Parathyroid adenoma (tissue), 2 donors: Measurements from ENCODE around the gene FNDC3B.
A peak's percentile ranks its signal among the peaks of the same experiment; 100 is the strongest.

Experiments
- H2AFZ ChIP-seq: fragments of 300-600 bp; sonication (generic); one replicate; pipeline ENCODE4 v1.7.0; 2017; ENCODE audit warnings: antibody characterized with exemption, mild to moderate bottlenecking
- H3K27ac ChIP-seq: fragments of 300-600 bp; sonication (generic); one replicate; pipeline ENCODE4 v1.7.0; 2017
- H3K27me3 ChIP-seq: fragments of 300-600 bp; sonication (generic); one replicate; pipeline ENCODE4 v1.7.0; 2017; ENCODE audit warnings: low read length; ENCODE audit not compliant: control insufficient read depth, insufficient read depth
- H3K36me3 ChIP-seq: fragments of 300-600 bp; sonication (generic); one replicate; pipeline ENCODE4 v1.7.0; 2017; ENCODE audit warnings: low read length; ENCODE audit not compliant: control insufficient read depth, insufficient read depth
- H3K4me1 ChIP-seq: fragments of 300-600 bp; sonication (generic); one replicate; pipeline ENCODE4 v1.7.0; 2017; ENCODE audit warnings: control low read depth
- H3K4me2 ChIP-seq: fragments of 300-600 bp; sonication (generic); one replicate; pipeline ENCODE4 v1.7.0; 2017; ENCODE audit warnings: low read length
- H3K4me3 ChIP-seq: fragments of 300-600 bp; sonication (generic); one replicate; pipeline ENCODE4 v1.7.0; 2017; ENCODE audit warnings: low read depth, low read length
- H3K79me2 ChIP-seq: fragments of 300-600 bp; sonication (generic); one replicate; pipeline ENCODE4 v1.7.0; 2017; ENCODE audit warnings: control low read depth
- H3K9ac ChIP-seq: fragments of 300-600 bp; sonication (generic); one replicate; pipeline ENCODE4 v1.7.0; 2017; ENCODE audit warnings: mild to moderate bottlenecking
- H3K9me3 ChIP-seq: fragments of 300-600 bp; sonication (generic); one replicate; pipeline ENCODE4 v1.7.0; 2017; ENCODE audit warnings: low read length; ENCODE audit not compliant: control insufficient read depth
- TF ChIP-seq, protein P1 (sequence below): fragments of 300-600 bp; sonication (generic); IDR thresholded peaks from one replicate; pipeline ENCODE4 v1.7.0; 2017; ENCODE audit warnings: antibody characterized with exemption, mild to moderate bottlenecking
- donor health status: primary hyperparathyroidism.

The FNDC3B gene

DNA sequence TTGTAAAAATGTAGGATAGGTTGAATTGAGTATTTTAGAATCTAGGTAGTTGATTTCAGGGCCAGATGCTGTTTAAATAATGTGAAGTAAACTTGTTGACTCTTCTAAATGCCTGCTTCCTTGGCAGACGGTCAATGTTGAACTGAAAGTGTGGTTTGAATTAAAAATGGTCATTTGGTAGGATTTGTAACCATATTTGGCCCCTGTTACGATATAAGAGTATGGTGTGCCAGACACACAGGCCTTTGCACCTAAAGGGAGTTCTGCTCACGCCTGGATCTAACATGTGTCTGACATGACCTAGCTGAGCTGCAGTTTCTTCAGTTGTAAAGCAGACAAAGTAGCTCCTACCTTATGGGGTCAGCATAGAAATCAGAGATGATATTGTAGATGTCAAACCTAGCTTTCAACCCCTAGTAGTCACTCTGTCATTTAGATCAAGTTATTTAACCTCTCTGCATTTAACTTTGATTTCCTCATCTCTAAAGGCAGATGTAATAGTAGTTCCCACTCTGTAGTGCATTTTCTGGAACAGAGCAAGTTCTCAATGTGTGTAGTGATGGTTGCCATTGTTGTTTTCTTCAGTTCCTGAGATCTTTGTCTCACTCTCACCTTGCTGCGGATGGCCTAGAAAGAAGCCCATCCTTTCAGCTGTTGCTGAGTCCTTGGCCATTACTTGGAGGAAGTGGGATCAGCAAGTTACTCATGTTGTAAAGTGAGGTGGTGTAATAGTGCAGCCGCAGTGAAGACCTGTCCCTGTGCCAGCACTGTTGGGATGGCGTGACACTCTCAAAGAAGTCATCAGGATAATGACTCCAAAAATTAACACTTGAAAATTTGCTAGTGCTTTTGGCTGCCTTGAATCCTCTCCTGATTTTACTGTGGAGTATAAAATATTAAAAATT, 318.7 kb downstream of the FNDC3B start:
- no peak overlapping the region for H3K4me3 ChIP-seq
- H3K4me2 ChIP-seq, result no peak overlapping the region
- TF ChIP-seq, protein P1, sequence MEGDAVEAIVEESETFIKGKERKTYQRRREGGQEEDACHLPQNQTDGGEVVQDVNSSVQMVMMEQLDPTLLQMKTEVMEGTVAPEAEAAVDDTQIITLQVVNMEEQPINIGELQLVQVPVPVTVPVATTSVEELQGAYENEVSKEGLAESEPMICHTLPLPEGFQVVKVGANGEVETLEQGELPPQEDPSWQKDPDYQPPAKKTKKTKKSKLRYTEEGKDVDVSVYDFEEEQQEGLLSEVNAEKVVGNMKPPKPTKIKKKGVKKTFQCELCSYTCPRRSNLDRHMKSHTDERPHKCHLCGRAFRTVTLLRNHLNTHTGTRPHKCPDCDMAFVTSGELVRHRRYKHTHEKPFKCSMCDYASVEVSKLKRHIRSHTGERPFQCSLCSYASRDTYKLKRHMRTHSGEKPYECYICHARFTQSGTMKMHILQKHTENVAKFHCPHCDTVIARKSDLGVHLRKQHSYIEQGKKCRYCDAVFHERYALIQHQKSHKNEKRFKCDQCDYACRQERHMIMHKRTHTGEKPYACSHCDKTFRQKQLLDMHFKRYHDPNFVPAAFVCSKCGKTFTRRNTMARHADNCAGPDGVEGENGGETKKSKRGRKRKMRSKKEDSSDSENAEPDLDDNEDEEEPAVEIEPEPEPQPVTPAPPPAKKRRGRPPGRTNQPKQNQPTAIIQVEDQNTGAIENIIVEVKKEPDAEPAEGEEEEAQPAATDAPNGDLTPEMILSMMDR, result no peak
- no peak overlapping the region for H3K9ac ChIP-seq
- peaks cover 11% of the 10 kb centered on the region for H3K4me1 ChIP-seq
- no peaks in the 10 kb centered on the region for H3K27me3 ChIP-seq
- H3K9me3 ChIP-seq, result no peaks in the 10 kb centered on the region
- H2AFZ ChIP-seq, result no peak overlapping the region
- H3K79me2 ChIP-seq, result no peaks in the 10 kb centered on the region
- H3K27ac ChIP-seq, result no peak overlapping the region
- no peaks in the 10 kb centered on the region for H3K36me3 ChIP-seq

GRCh38 chr3:172359231-172359630, 319.9 kb downstream of the FNDC3B start:
- no peak overlapping the region for H3K9ac ChIP-seq
- H3K4me3 ChIP-seq, result no peak overlapping the region
- H3K79me2 ChIP-seq, result no peaks in the 10 kb centered on the region
- H3K4me2 ChIP-seq, result no peak overlapping the region
- no peak overlapping the region for H3K27ac ChIP-seq
- H3K36me3 ChIP-seq, result no peaks in the 10 kb centered on the region
- peaks cover 11% of the 10 kb centered on the region for H3K4me1 ChIP-seq
- TF ChIP-seq, protein P1, result peak; percentile 9
- no peak overlapping the region for H2AFZ ChIP-seq
- no peaks in the 10 kb centered on the region for H3K9me3 ChIP-seq
- no peaks in the 10 kb centered on the region for H3K27me3 ChIP-seq

DNA sequence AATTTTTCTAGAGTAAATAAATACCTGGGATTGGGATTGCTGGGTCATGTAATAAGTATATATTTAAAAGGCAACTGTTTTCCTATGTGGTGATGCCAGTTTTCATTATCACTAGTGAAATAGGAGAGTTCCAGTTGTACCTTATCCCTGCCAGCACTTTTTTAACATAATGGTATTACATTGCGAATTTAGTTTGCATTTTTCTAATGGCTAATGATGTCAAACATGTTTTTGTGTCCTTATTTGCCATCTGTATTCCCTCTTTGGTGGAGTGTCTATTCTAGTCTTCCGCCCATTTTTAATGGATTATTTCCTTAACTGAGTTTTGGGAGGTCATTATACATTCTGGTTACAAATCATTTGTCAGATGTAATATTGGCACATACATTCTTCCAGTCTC, 320.6 kb downstream of the FNDC3B start:
- TF ChIP-seq, protein P1, result no peak
- Histone ChIP-seq H3K27ac (no peak overlapping the region), H2AFZ (no peak overlapping the region), H3K4me1 (peaks cover 11% of the 10 kb centered on the region), H3K9me3 (no peaks in the 10 kb centered on the region), H3K4me3 (no peak overlapping the region), H3K27me3 (no peaks in the 10 kb centered on the region), H3K4me2 (no peak overlapping the region), H3K9ac (no peak overlapping the region), H3K79me2 (no peaks in the 10 kb centered on the region), H3K36me3 (no peaks in the 10 kb centered on the region)

DNA sequence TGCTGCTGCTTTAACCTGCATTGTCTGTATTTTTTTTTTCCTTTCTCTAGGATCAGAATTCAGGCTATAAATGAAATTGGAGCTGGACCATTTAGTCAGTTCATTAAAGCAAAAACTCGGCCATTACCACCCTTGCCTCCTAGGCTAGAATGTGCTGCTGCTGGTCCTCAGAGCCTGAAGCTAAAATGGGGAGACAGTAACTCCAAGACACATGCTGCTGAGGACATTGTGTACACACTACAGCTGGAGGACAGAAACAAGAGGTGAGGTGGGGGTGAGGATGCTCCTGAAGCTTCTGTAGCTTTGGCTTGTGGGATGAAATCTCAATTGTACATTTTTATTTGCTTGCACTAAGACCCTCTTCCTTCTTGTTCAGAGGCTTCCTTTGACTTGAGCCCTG, 323.2 kb downstream of the FNDC3B start:
- H3K36me3 ChIP-seq, result no peaks in the 10 kb centered on the region
- H3K9me3 ChIP-seq, result no peaks in the 10 kb centered on the region
- H3K4me2 ChIP-seq, result no peak overlapping the region
- H3K27me3 ChIP-seq, result no peaks in the 10 kb centered on the region
- no peak overlapping the region for H3K27ac ChIP-seq
- H3K79me2 ChIP-seq, result no peaks in the 10 kb centered on the region
- no peak overlapping the region for H3K4me3 ChIP-seq
- TF ChIP-seq, protein P1, result no peak
- H3K9ac ChIP-seq, result no peak overlapping the region
- peaks cover 7% of the 10 kb centered on the region for H3K4me1 ChIP-seq
- H2AFZ ChIP-seq, result no peak overlapping the region
